ENCODE measurements around the gene DIP2A.

DIP2A gene

DNA sequence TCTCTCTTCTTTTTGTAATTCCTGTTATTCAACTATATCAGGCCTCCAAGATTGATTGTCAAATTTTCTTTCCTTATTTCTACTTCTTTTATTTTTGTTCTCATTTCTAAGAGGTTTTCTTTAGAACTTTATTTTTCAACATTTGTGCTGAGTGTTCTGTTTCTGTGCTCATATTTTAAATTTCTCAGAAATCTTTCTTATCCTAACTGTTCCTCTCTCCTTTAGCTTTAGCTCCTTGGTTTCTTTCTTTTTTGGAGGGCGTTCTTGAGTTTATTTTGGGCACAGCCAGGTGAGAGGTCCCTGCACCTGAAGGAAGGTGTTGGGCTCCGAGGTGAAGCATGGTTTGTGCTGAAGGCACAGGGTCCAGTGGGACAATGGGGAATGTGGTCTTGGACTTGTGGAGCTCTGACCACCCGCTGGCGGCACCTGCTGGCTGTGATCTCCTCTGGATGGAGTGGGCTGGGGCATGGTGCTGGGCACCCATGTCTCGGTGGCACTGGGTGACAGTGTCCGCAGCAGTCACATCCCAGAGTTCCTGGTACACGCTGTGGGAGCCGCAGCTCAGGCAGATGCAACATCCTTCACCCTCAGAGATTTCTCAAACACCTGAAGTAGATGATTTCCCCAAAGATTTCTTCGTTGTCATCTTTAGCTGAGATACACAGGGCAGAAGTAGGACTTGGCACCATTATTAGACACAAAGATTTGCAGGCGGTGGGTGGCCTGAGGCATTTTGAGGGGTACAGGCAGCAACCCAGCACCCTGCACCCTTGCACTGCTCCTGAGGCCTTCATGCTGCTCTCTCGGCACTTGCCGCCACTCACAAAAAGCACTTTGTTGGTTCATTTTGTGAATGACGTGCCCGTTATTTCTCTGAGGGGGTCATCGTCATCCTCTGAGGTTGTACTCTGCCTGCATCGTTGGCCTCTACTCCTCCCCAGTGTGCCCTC, 38.2 kb upstream of the DIP2A start:
- peaks cover 78% of the 10 kb centered on the region for H3K36me3 ChIP-seq
- no peak overlapping the region for H3K4me3 ChIP-seq (ENCODE audit: low read depth, low read length)
- H3K27me3 ChIP-seq (ENCODE audit: insufficient read depth, low read depth, severe bottlenecking) = no peaks in the 10 kb centered on the region
- no peak overlapping the region for H3K27ac ChIP-seq
- TF ChIP-seq, protein P1, sequence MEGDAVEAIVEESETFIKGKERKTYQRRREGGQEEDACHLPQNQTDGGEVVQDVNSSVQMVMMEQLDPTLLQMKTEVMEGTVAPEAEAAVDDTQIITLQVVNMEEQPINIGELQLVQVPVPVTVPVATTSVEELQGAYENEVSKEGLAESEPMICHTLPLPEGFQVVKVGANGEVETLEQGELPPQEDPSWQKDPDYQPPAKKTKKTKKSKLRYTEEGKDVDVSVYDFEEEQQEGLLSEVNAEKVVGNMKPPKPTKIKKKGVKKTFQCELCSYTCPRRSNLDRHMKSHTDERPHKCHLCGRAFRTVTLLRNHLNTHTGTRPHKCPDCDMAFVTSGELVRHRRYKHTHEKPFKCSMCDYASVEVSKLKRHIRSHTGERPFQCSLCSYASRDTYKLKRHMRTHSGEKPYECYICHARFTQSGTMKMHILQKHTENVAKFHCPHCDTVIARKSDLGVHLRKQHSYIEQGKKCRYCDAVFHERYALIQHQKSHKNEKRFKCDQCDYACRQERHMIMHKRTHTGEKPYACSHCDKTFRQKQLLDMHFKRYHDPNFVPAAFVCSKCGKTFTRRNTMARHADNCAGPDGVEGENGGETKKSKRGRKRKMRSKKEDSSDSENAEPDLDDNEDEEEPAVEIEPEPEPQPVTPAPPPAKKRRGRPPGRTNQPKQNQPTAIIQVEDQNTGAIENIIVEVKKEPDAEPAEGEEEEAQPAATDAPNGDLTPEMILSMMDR (IDR thresholded peaks at IDR 0.05; ENCODE audit: low read depth, low read length) = no peak
- no peaks in the 10 kb centered on the region for H3K9me3 ChIP-seq (ENCODE audit: severe bottlenecking)
- DNase-seq = no peak

DNA sequence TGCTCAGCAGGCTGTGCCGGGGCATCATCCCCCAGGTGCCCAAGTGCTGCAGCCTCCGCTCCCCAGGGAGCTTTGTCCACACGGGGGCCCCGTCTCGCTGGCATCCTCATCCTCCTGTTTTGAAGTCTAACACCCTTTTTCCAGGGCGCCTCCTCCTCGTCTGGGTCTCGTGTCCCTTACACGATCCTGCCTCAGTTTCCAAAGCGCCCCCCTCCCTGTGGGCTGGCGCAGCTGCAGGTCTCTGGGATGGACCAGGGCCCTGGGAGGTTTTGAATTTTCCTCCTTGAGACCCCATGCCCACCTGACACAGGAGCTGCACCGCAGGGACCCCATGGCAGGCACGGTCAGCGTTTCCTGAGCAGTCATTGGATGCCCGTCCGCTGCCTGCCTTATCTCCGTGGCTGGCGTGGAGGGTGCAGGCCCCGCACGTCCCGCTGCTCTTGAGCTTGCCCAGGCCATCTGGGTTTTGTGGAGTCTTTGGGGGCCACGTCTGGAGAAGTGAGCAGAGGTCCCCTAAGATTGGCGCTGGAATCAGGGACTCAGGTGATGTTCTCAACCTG, 37.4 kb upstream of the DIP2A start:
- Histone ChIP-seq H3K27me3 (ENCODE audit: insufficient read depth, low read depth, severe bottlenecking) (no peaks in the 10 kb centered on the region), H3K4me3 (ENCODE audit: low read depth, low read length) (no peak overlapping the region), H3K36me3 (peaks cover 76% of the 10 kb centered on the region), H3K27ac (no peak overlapping the region), H3K9me3 (ENCODE audit: severe bottlenecking) (no peaks in the 10 kb centered on the region)
- no peak for DNase-seq
- TF ChIP-seq, protein P1 (IDR thresholded peaks at IDR 0.05; ENCODE audit: low read depth, low read length) = 0 out of 2 replicates have a peak, but pooled peaks have one; percentile 12

DNA sequence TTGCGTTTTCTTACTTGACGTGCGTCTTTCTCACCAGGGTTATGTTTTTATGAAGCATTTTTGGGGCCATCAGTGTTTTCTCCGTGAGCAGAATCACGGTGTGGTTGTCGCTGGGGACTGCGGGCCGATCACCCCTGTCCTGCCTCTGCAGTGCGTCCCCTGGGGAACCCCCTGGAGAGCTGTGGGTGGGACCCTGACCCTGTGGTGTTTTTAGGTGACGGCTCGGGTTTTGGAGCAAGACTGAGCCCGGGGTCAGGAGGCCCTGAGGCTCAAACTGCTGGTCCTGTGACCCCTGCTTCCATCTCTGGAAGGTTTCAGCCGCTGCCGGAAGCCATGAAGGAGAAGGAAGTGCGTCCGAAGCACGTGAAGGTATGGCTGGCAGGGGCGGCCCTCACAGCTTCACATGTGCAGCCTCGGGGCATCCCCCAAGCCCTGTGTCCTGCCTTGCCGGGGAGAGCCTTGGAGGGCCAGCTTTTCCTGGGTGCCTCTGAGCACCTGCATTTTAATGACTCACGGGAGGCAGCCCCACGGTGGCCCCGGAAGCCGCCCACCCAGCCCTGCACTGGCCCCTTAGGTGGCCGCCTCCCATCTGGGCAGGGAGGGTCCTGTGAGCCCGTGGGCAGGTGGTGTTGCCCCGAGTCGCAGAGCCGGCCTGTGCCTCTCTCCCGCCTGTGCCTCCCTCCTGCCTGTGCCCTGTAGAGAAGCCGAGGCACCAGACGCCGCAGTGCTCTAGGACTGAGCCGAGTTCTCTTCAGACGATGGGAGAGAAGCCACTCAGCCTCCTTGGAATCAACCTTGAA, 36.7 kb upstream of the DIP2A start:
- H3K36me3 ChIP-seq = peaks cover 76% of the 10 kb centered on the region
- TF ChIP-seq, protein P1 (IDR thresholded peaks at IDR 0.05; ENCODE audit: low read depth, low read length) = no peak
- no peak for DNase-seq
- H3K27ac ChIP-seq = no peak overlapping the region
- H3K27me3 ChIP-seq (ENCODE audit: insufficient read depth, low read depth, severe bottlenecking) = no peaks in the 10 kb centered on the region
- no peak overlapping the region for H3K4me3 ChIP-seq (ENCODE audit: low read depth, low read length)
- H3K9me3 ChIP-seq (ENCODE audit: severe bottlenecking) = no peaks in the 10 kb centered on the region

DNA sequence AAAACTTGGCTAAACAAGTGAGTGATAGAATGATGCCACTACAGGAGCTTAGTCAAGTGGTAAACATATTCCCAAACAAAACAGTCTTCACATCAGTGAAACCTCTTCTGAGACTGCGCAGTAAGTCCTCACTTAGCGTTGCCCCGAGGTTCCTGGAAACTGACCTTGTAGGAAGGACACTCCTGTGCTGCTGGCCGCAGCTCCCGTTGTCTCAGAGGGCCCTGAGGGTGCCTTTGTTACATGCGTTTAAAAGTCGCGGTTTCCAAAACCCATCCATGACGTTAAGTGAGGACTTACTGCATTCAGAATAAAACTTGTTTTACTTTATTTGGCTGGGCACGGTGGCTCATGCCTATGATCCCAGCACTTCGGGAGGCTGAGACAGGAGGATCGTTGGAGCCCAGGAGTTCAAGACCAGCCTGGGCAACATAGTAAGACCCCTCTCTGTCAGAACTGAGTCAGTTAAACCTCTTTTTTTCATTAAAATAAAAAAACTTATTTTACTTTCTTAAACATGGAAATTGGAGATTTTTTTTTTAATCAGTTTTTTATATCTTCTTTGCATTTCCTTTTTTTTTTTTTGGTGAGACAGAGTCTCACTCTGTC, 36.0 kb upstream of the DIP2A start:
- no peak for DNase-seq
- H3K36me3 ChIP-seq = peaks cover 77% of the 10 kb centered on the region
- no peaks in the 10 kb centered on the region for H3K27me3 ChIP-seq (ENCODE audit: insufficient read depth, low read depth, severe bottlenecking)
- no peak overlapping the region for H3K4me3 ChIP-seq (ENCODE audit: low read depth, low read length)
- no peaks in the 10 kb centered on the region for H3K9me3 ChIP-seq (ENCODE audit: severe bottlenecking)
- TF ChIP-seq, protein P1 (IDR thresholded peaks at IDR 0.05; ENCODE audit: low read depth, low read length) = no peak
- peak overlapping the region; percentile 68 for H3K27ac ChIP-seq

DNA sequence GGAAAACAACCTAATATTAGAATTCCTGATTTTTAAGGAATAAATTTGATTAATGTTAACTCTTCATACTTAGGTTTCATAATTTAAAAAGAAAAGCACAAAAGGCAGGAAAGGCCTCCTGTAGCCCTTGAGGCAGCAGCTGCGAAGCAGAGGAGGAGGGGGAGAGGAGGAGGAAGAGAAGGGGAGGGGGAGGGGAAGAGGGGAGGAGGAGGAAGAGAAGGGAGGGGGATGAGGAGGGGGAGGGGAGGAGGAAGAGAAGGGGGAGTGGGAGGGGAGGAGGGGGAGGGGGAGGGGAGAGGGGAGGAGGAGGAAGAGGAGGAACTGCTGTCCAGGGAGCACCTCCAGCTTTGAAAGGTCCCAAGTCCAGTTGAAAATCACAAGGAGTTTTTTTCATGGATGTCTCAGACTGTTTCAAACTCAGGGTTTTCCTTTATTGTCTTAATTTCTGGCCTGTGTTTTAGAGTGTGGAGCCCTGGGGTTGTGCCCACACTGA, 35.1 kb upstream of the DIP2A start:
- Histone ChIP-seq H3K9me3 (ENCODE audit: severe bottlenecking) (no peaks in the 10 kb centered on the region), H3K27ac (peak overlapping the region; percentile 98), H3K27me3 (ENCODE audit: insufficient read depth, low read depth, severe bottlenecking) (no peaks in the 10 kb centered on the region), H3K36me3 (peaks cover 77% of the 10 kb centered on the region), H3K4me3 (ENCODE audit: low read depth, low read length) (no peak overlapping the region)
- TF ChIP-seq, protein P1 (IDR thresholded peaks at IDR 0.05; ENCODE audit: low read depth, low read length) = no peak
- DNase-seq = no peak

Measured in WERI-Rb-1 (cell line).